BE2C (cell line): Measurements from ENCODE around the gene FIG4.

Experiments used
- DNase-seq: peaks from one replicate; pipeline ENCODE4 v3.0.0-alpha.2; 2020
- H3K27me3 ChIP-seq: fragments of 250-450 bp; sonication (Bioruptor Pico); 2 replicates; pipeline ENCODE4 v1.5.1; 2020; ENCODE audit warnings: mild to moderate bottlenecking
- H3K36me3 ChIP-seq: fragments of 250-450 bp; sonication (Bioruptor Pico); 2 replicates; pipeline ENCODE4 v1.5.1; 2020; ENCODE audit warnings: mild to moderate bottlenecking
- H3K4me1 ChIP-seq: fragments of 250-450 bp; sonication (Bioruptor Pico); 2 replicates; pipeline ENCODE4 v1.5.1; 2020
- H3K4me3 ChIP-seq: 2 replicates; pipeline ENCODE4 v1.5.1; 2011; ENCODE audit warnings: low read depth, low read length
- H3K9me3 ChIP-seq: fragments of 250-450 bp; sonication (Bioruptor Pico); 2 replicates; pipeline ENCODE4 v1.5.1; 2020
- TF ChIP-seq, protein P1 (sequence below): IDR thresholded peaks from 2 replicates; pipeline ENCODE4 v1.5.1; 2012; ENCODE audit warnings: mild to moderate bottlenecking, low read depth, low read length

FIG4 gene

DNA sequence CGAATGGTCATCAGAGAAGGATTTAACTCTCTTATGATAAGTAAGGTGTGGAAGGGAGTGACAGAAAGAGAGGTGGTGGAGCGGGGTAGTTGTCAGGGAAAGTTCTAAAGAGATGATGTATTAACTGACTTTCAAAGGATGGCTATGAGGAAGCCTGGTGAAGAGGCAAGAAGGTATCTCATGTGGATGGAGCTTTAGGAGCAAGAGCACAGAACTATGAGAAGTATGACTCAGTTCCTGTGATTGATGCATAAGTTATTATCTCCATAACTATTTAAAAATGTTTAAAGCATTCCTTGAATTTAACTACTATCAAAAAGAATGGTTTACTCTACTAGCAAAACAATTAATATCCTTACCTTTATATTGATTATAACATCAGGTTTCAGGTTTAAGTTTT lies 28.9 kb upstream of the FIG4 start:
- H3K27me3 ChIP-seq = no peaks in the 10 kb centered on the region; the same call in 1 of the 2 replicates
- H3K9me3 ChIP-seq = no peaks in the 10 kb centered on the region
- DNase-seq = no peak
- no peak overlapping the region for H3K4me3 ChIP-seq
- no peaks in the 10 kb centered on the region for H3K4me1 ChIP-seq
- TF ChIP-seq, protein P1, sequence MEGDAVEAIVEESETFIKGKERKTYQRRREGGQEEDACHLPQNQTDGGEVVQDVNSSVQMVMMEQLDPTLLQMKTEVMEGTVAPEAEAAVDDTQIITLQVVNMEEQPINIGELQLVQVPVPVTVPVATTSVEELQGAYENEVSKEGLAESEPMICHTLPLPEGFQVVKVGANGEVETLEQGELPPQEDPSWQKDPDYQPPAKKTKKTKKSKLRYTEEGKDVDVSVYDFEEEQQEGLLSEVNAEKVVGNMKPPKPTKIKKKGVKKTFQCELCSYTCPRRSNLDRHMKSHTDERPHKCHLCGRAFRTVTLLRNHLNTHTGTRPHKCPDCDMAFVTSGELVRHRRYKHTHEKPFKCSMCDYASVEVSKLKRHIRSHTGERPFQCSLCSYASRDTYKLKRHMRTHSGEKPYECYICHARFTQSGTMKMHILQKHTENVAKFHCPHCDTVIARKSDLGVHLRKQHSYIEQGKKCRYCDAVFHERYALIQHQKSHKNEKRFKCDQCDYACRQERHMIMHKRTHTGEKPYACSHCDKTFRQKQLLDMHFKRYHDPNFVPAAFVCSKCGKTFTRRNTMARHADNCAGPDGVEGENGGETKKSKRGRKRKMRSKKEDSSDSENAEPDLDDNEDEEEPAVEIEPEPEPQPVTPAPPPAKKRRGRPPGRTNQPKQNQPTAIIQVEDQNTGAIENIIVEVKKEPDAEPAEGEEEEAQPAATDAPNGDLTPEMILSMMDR = no peak
- no peaks in the 10 kb centered on the region for H3K36me3 ChIP-seq

DNA sequence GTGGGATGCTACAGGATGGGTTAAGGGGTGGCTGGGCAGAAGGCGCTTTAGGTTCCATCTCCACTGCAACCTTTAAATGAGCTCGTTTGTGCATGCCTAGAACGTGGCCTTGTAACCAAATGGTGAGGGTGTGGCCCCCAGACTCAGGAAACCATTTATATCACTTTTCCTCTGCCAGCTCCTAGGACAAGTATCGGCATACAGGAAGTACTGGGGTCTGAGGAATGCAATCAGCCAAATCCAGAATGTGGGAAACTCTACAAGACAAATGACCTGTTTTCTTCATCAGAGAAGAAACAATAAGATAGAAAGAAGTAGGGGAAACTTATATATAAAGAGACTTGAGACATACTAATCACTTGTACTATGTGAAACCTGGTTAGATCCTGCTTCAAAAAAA lies 21.3 kb upstream of the FIG4 start:
- Histone ChIP-seq H3K9me3 (no peaks in the 10 kb centered on the region), H3K4me3 (no peak overlapping the region), H3K4me1 (no peaks in the 10 kb centered on the region), H3K36me3 (no peaks in the 10 kb centered on the region), H3K27me3 (no peaks in the 10 kb centered on the region)
- TF ChIP-seq, protein P1 = no peak
- no peak for DNase-seq

DNA sequence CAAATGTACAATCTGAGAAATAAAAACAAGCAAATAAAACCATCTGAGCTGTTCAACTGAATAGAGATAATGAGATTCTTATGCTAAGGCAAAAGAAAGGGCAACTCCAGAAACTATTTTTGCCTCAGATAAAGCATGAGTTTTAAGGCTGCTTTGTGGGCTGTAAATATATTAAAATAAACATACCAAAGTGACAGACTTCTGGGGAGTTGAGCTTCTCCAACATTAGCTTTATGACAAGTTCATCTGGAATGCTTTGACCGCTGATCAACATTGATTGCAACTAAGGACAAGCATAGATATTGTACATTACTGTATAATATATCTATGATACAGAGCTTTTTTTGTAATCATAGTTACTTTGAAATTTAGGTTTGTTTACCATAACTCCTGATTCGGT lies 19.4 kb upstream of the FIG4 start:
- no peaks in the 10 kb centered on the region for H3K36me3 ChIP-seq
- no peaks in the 10 kb centered on the region for H3K9me3 ChIP-seq
- DNase-seq = no peak
- TF ChIP-seq, protein P1 = no peak
- no peaks in the 10 kb centered on the region for H3K27me3 ChIP-seq
- no peaks in the 10 kb centered on the region for H3K4me1 ChIP-seq
- no peak overlapping the region for H3K4me3 ChIP-seq

DNA sequence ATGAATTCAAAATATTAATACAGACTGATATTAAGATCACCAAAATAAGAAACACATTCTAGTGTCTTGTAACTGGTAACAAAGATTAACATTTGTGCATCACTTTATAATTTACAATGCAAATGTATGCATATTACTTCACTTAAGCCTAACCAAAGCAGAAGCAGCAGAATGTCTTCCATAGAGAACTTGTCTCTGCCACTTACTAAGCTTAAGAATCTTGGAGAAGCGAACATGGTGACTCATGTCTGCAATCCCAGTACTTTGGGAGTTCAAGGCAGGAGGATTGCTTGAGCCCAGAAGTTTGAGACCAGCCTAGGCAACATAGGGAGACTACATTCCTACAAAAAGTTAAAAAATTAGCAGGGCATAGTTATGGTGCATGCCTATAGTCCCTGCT lies 18.9 kb upstream of the FIG4 start:
- TF ChIP-seq, protein P1 = no peak
- Histone ChIP-seq H3K9me3 (no peaks in the 10 kb centered on the region), H3K4me1 (no peaks in the 10 kb centered on the region), H3K27me3 (no peaks in the 10 kb centered on the region), H3K36me3 (no peaks in the 10 kb centered on the region), H3K4me3 (no peak overlapping the region)
- no peak for DNase-seq

DNA sequence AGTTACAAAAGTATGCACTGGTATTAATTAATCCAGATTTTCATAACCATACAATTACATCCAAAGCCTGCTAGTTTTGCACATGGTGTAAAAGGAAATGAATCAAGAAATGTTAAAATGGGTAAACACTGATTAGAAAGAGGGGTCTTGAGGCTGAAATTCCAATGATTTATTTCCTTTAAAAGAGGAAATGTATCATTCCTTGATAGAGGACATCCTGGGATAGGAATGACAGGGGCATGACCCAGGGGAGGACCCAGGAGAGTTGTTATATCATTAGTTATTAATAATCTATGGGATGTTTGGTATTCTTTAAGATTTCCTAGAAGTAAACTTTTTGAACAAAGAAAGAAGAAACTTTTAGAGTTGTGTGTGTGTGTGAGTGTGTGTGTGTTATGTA lies 18.3 kb upstream of the FIG4 start:
- H3K36me3 ChIP-seq = no peaks in the 10 kb centered on the region
- TF ChIP-seq, protein P1 = no peak
- no peaks in the 10 kb centered on the region for H3K9me3 ChIP-seq
- H3K4me3 ChIP-seq = no peak overlapping the region
- no peaks in the 10 kb centered on the region for H3K4me1 ChIP-seq
- no peaks in the 10 kb centered on the region for H3K27me3 ChIP-seq
- DNase-seq = no peak

DNA sequence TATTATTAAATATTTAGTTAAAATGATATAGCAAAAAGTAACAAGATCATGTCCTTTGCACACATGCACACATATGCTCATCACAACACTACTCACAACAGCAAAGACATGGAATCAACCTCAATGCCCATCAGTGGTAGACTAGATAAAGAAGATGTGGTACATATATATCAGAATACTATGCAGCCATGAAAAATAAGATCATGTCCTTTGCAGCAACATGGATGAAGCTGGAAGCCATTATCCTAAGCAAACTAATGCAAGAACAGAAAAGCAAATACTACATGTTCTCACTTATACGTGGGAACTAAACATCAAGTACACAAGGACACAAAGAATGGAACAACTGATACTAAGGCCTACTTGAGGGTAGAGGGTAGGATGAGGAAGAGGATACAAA lies 14.4 kb upstream of the FIG4 start:
- Histone ChIP-seq H3K36me3 (no peaks in the 10 kb centered on the region), H3K27me3 (no peaks in the 10 kb centered on the region), H3K4me3 (no peak overlapping the region), H3K4me1 (no peaks in the 10 kb centered on the region), H3K9me3 (no peaks in the 10 kb centered on the region)
- TF ChIP-seq, protein P1 = no peak
- DNase-seq = no peak
